ENCODE results near the gene RALY.
A peak's percentile ranks its signal among the peaks of the same experiment; 100 is the strongest.

The RALY gene

GRCh38 chr20:34066476-34067090, 72.9 kb downstream of the RALY start:
- peaks cover 33% of the 10 kb centered on the region for H3K4me1 Mint-ChIP-seq
- no peaks in the 10 kb centered on the region for H3K27me3 Mint-ChIP-seq
- no peaks in the 10 kb centered on the region for H3K9me3 Mint-ChIP-seq
- no peaks in the 10 kb centered on the region for H3K36me3 Mint-ChIP-seq
- no peak overlapping the region for H3K27ac Mint-ChIP-seq
- ATAC-seq = no peak
- H3K4me3 Mint-ChIP-seq = no peak overlapping the region

- Mint-ChIP-seq H3K4me3 (no peak overlapping the region), H3K4me1 (peaks cover 24% of the 10 kb centered on the region), H3K36me3 (peaks cover 6% of the 10 kb centered on the region), H3K27ac (peak overlapping the region; percentile 60), H3K9me3 (no peaks in the 10 kb centered on the region), H3K27me3 (no peaks in the 10 kb centered on the region)
- ATAC-seq = no peak
Observed at GRCh38 chr20:34068001-34068400, 74.3 kb downstream of the RALY start.

DNA sequence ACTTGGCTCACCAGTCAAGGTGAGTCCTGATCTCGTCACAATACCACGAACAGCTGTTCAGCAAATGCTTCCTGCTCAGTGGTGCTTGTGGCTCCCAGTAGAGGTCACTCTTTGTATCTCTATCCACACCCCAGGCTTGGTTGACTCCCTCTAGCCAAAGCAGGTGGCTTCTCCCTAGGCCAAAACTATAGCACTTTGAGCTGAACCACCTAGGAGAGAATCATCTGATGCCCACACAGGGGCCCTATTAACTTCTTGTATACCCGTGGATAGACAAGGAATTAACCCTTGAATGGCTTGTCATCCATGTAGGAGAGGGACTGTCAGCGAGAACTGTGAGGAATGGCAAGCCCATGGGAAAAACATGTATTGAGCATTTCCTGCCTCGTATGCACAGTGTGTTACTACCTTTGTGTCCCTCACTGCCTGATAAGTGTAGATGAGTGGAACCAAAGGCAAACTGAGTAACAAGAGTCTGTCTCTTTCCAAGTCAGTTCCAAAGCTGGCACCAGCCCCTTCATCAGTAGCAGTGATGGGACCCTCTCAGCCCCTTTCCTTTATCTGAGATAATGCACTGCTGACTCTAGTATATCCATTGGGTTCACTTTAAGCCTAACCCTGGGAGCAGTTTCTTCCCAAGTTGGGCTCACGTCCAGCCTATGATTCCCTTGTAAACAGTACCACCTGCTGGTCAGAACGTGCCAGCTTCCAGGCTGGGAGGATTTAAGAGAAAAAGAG, 75.8 kb downstream of the RALY start:
- H3K36me3 Mint-ChIP-seq = peaks cover 12% of the 10 kb centered on the region
- peaks cover 24% of the 10 kb centered on the region for H3K4me1 Mint-ChIP-seq
- H3K4me3 Mint-ChIP-seq = no peak overlapping the region
- no peaks in the 10 kb centered on the region for H3K9me3 Mint-ChIP-seq
- H3K27me3 Mint-ChIP-seq = no peaks in the 10 kb centered on the region
- no peak overlapping the region for H3K27ac Mint-ChIP-seq
- peak; percentile 95 for ATAC-seq

- no peak for ATAC-seq
- Mint-ChIP-seq H3K36me3 (peaks cover 12% of the 10 kb centered on the region), H3K27ac (no peak overlapping the region), H3K27me3 (no peaks in the 10 kb centered on the region), H3K9me3 (no peaks in the 10 kb centered on the region), H3K4me3 (no peak overlapping the region), H3K4me1 (peaks cover 24% of the 10 kb centered on the region)
Observed at GRCh38 chr20:34070079-34070439, 76.3 kb downstream of the RALY start.

DNA sequence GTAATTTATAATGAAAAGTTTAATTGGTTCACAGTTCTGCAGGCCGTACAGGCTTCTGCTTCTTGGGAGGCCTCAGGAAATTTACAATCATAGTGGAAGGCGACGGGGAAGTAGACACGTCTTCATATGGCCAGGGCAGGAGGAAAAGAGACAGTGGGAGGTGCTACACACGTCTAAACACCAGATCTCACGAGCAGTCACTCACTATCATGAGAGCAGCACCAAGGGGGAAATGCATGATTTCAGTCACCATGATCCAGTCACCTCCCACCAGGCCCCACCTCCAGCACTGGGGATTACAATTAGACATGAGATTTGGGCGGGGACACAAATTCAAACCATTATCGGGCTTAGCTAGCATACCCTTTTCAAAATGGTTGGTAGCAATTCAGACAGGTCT, 77.1 kb downstream of the RALY start:
- peaks cover 24% of the 10 kb centered on the region for H3K4me1 Mint-ChIP-seq
- H3K4me3 Mint-ChIP-seq = no peak overlapping the region
- peaks cover 14% of the 10 kb centered on the region for H3K36me3 Mint-ChIP-seq
- ATAC-seq = no peak
- H3K27ac Mint-ChIP-seq = no peak overlapping the region
- no peaks in the 10 kb centered on the region for H3K9me3 Mint-ChIP-seq
- no peaks in the 10 kb centered on the region for H3K27me3 Mint-ChIP-seq

- ATAC-seq = no peak
Observed at GRCh38 chr20:34072076-34072475, 78.4 kb downstream of the RALY start.

DNA sequence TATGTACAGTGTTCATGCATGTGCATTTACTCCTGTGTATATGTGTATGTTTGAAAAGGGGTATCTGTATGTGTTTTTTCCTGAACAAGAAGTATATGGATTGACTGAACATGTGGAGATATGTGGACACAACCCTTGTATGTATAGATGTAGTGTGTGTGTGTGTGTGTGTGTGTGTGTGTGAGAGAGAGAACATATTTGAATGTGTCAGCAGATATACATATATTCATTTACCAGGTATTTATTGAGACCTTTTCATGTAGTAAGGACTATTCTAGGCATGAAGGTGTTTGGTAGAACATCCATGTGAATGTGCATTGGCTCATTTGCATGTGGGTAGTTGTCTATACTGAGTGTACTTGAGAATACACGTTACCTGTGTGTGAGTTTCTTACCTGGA, 79.1 kb downstream of the RALY start:
- H3K27ac Mint-ChIP-seq = no peak overlapping the region
- H3K9me3 Mint-ChIP-seq = no peaks in the 10 kb centered on the region
- no peaks in the 10 kb centered on the region for H3K27me3 Mint-ChIP-seq
- ATAC-seq = no peak
- peaks cover 21% of the 10 kb centered on the region for H3K4me1 Mint-ChIP-seq
- H3K36me3 Mint-ChIP-seq = peaks cover 28% of the 10 kb centered on the region
- no peak overlapping the region for H3K4me3 Mint-ChIP-seq

More at GRCh38 chr20:34072076-34072475, 78.4 kb downstream of the RALY start:
- no peak overlapping the region for H3K27ac Mint-ChIP-seq
- H3K36me3 Mint-ChIP-seq = peaks cover 25% of the 10 kb centered on the region
- no peaks in the 10 kb centered on the region for H3K27me3 Mint-ChIP-seq
- no peaks in the 10 kb centered on the region for H3K9me3 Mint-ChIP-seq
- H3K4me3 Mint-ChIP-seq = no peak overlapping the region
- peaks cover 24% of the 10 kb centered on the region for H3K4me1 Mint-ChIP-seq

GRCh38 chr20:34074101-34074760, 80.5 kb downstream of the RALY start:
- ATAC-seq = no peak
- Mint-ChIP-seq H3K27ac (no peak overlapping the region), H3K9me3 (no peaks in the 10 kb centered on the region), H3K36me3 (peaks cover 41% of the 10 kb centered on the region), H3K4me1 (peaks cover 12% of the 10 kb centered on the region), H3K4me3 (no peak overlapping the region), H3K27me3 (no peaks in the 10 kb centered on the region)

GRCh38 chr20:34075647-34076046, 81.9 kb downstream of the RALY start:
- Mint-ChIP-seq H3K9me3 (no peaks in the 10 kb centered on the region), H3K27me3 (no peaks in the 10 kb centered on the region), H3K4me1 (peaks cover 4% of the 10 kb centered on the region), H3K4me3 (no peak overlapping the region), H3K27ac (no peak overlapping the region), H3K36me3 (peaks cover 50% of the 10 kb centered on the region)
- ATAC-seq = no peak

- H3K36me3 Mint-ChIP-seq = peaks cover 62% of the 10 kb centered on the region
Observed at GRCh38 chr20:34076952-34077351, 83.2 kb downstream of the RALY start.

DNA sequence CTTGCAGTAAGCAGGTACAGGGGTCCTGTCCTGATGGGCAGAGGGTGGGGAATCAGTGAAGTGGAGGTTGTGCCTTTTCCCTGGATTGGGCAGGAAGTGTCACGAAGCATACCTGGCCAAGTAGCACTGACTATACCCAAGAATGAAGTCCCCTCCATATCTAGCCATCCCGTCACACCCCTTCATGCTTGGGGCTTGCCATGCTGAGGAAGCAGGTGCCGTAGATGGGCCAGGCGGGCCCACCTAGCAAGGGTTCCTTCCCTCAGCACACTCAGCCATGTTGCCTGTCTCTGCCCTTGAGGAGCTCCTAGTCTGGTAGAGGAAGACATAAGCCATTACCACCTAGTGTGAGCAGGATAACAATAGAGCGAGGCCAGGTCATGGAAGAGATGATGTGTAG, 84.8 kb downstream of the RALY start:
- Mint-ChIP-seq H3K9me3 (no peaks in the 10 kb centered on the region), H3K27me3 (no peaks in the 10 kb centered on the region), H3K4me1 (peaks cover 14% of the 10 kb centered on the region), H3K27ac (peak overlapping the region; percentile 42), H3K36me3 (peaks cover 58% of the 10 kb centered on the region), H3K4me3 (no peak overlapping the region)
- no peak for ATAC-seq

More at GRCh38 chr20:34076952-34077351, 83.2 kb downstream of the RALY start:
- peaks cover 11% of the 10 kb centered on the region for H3K4me1 Mint-ChIP-seq
- H3K9me3 Mint-ChIP-seq = no peaks in the 10 kb centered on the region
- H3K27me3 Mint-ChIP-seq = no peaks in the 10 kb centered on the region
- no peak overlapping the region for H3K27ac Mint-ChIP-seq
- no peak for ATAC-seq
- no peak overlapping the region for H3K4me3 Mint-ChIP-seq

- peaks cover 67% of the 10 kb centered on the region for H3K36me3 Mint-ChIP-seq
- no peaks in the 10 kb centered on the region for H3K9me3 Mint-ChIP-seq
- H3K4me1 Mint-ChIP-seq = peaks cover 26% of the 10 kb centered on the region
- H3K27ac Mint-ChIP-seq = no peak overlapping the region
- ATAC-seq = no peak
- no peaks in the 10 kb centered on the region for H3K27me3 Mint-ChIP-seq
- H3K4me3 Mint-ChIP-seq = no peak overlapping the region
Observed at GRCh38 chr20:34079818-34080217, 86.1 kb downstream of the RALY start.

- no peak for ATAC-seq
- no peaks in the 10 kb centered on the region for H3K9me3 Mint-ChIP-seq
- no peak overlapping the region for H3K4me3 Mint-ChIP-seq
- no peaks in the 10 kb centered on the region for H3K27me3 Mint-ChIP-seq
- H3K27ac Mint-ChIP-seq = peak overlapping the region; percentile 45
- H3K4me1 Mint-ChIP-seq = peaks cover 26% of the 10 kb centered on the region
- H3K36me3 Mint-ChIP-seq = peaks cover 62% of the 10 kb centered on the region
Observed at GRCh38 chr20:34082232-34082887, 88.6 kb downstream of the RALY start.

- peak overlapping the region; percentile 45 for H3K27ac Mint-ChIP-seq
- no peak for ATAC-seq
Observed at GRCh38 chr20:34083137-34083536, 89.4 kb downstream of the RALY start.

DNA sequence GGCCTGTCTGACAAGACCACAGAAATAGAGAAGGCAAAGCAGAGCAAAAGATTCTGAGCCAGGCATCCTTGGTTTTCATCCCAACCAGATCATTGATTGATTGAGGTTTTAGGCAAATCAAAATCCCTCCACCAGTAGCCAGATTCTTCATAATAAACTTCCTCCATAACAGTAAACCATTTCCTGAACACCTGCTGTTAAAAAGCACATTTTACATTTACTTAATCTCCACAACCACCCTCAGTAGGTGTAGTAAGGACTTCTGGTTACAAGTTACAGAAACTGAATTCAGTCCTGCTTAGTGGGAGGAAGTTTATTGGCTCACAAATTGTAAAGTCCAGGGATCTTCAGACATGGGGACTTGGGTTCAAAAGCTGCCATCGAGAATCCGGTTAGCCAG, 90.1 kb downstream of the RALY start:
- ATAC-seq = no peak
- H3K4me3 Mint-ChIP-seq = no peak overlapping the region
- no peaks in the 10 kb centered on the region for H3K9me3 Mint-ChIP-seq
- no peaks in the 10 kb centered on the region for H3K27me3 Mint-ChIP-seq
- peaks cover 25% of the 10 kb centered on the region for H3K4me1 Mint-ChIP-seq
- H3K36me3 Mint-ChIP-seq = peaks cover 65% of the 10 kb centered on the region
- H3K27ac Mint-ChIP-seq = peak overlapping the region; percentile 45

More at GRCh38 chr20:34083137-34083536, 89.4 kb downstream of the RALY start:
- Mint-ChIP-seq H3K4me3 (no peak overlapping the region), H3K4me1 (peaks cover 26% of the 10 kb centered on the region), H3K36me3 (peaks cover 65% of the 10 kb centered on the region), H3K9me3 (no peaks in the 10 kb centered on the region), H3K27me3 (no peaks in the 10 kb centered on the region)
